Upper lobe of left lung (tissue), 4 donors: ENCODE data around the gene NAGA.

Experiments
- CTCF ChIP-seq, 6 experiments: fragments of 450-650 bp in 4 of 6; fragments of 200-600 bp in 2 of 6; sonication (generic) in 2 of 6; IDR thresholded peaks; one replicate each; pipeline ENCODE4 v1.5.1; 2016 to 2019; ENCODE audit warnings: antibody characterized with exemption in 6 of 6
- EP300 ChIP-seq, 4 donors: sonication (generic); formaldehyde crosslinking; IDR thresholded peaks; one replicate each; pipeline ENCODE4 v1.5.1; 2017; ENCODE audit warnings: antibody characterized with exemption in 4 of 4, control low read depth in 2 of 4
- POLR2AphosphoS5 ChIP-seq, 2 donors: sonication (generic); formaldehyde crosslinking; IDR thresholded peaks; one replicate each; pipeline ENCODE4 v1.5.1; 2017; ENCODE audit warnings: antibody characterized with exemption in 2 of 2

DNA sequence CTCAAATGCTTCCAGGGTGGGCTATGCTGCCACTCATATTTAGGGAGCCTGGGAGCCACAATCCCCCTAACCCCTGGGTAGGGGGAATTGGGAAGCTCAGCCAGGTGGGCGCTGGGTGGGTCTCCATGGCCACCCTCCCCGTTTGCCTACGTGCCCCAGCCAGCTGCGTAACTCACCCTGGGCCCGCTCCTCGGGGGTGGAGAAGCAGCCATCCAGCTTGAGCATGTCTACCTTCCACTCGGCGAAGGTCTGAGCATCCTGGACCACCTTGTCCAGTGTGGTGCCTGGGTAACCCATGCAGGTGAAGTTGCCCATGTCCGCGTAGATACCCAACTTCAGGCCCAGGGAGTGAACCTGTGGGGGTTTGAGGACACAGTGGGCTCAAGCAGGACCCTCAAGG, 3.7 kb downstream of the NAGA start:
- no peak for TF ChIP-seq POLR2AphosphoS5 (IDR thresholded peaks at IDR 0.05)
- TF ChIP-seq EP300 (IDR thresholded peaks at IDR 0.05), result no peak
- no peak for TF ChIP-seq CTCF (IDR thresholded peaks at IDR 0.05)
